Tibial nerve (tissue), 4 donors: Measurements from ENCODE around the gene RALY. TPM values are rescaled to one million over a fixed set of nuclear protein-coding genes. Genes with fewer than 3 reads are reported as not detected.

Source experiments
- DNase-seq, 2 donors: peaks; one replicate each; pipeline ENCODE4 v3.0.0-alpha.2; 2019; ENCODE audit warnings: low spot score in 2 of 2
- H3K27ac ChIP-seq, 4 donors: fragments of 200-600 bp; sonication (generic) in 3 of 4; one replicate each; pipeline ENCODE4 v1.5.1; 2017 to 2019; ENCODE audit warnings: mild to moderate bottlenecking in 1 of 4
- H3K27me3 ChIP-seq, 2 donors: fragments of 200-600 bp; sonication (generic) in 1 of 2; one replicate each; pipeline versions ENCODE4 v1.5.1 to v1.6.0; 2017 to 2019
- H3K36me3 ChIP-seq, 3 donors: fragments of 200-600 bp; sonication (generic); one replicate each; pipeline ENCODE4 v1.5.1; 2018 to 2019
- H3K4me1 ChIP-seq, 4 donors: fragments of 200-600 bp; sonication (generic) in 3 of 4; one replicate each; pipeline ENCODE4 v1.5.1; 2017 to 2019
- H3K4me3 ChIP-seq, 4 donors: fragments of 200-600 bp; sonication (generic) in 3 of 4; one replicate each; pipeline ENCODE4 v1.5.1; 2017 to 2019; ENCODE audit warnings: mild to moderate bottlenecking in 1 of 4, moderate library complexity in 1 of 4
- H3K9me3 ChIP-seq, 4 donors: fragments of 200-600 bp; sonication (generic) in 3 of 4; one replicate each; pipeline ENCODE4 v1.5.1; 2017 to 2019
- CTCF ChIP-seq, 5 experiments: fragments of 200-600 bp in 3 of 5; fragments of 450-650 bp in 2 of 5; sonication (generic) in 3 of 5; IDR thresholded peaks; one replicate each; pipeline ENCODE4 v1.5.1; 2016 to 2019; ENCODE audit warnings: antibody characterized with exemption in 5 of 5, mild to moderate bottlenecking in 3 of 5, moderate library complexity in 2 of 5
- EP300 ChIP-seq, 2 donors: sonication (generic); formaldehyde crosslinking; IDR thresholded peaks; one replicate each; pipeline ENCODE4 v1.6.1; 2017; ENCODE audit warnings: antibody characterized with exemption in 2 of 2, mild to moderate bottlenecking in 1 of 2
- POLR2A ChIP-seq, 2 donors: fragments of 450-650 bp; IDR thresholded peaks; one replicate each; pipeline ENCODE4 v1.6.1; 2017; ENCODE audit warnings: antibody characterized with exemption in 2 of 2, mild to moderate bottlenecking in 2 of 2, moderate library complexity in 2 of 2
- WGBS, 2 donors: methylation state at CpG; one replicate each; pipeline ENCODE4 v1.1.5; 2018; 5-methylcytosine and 5-hydroxymethylcytosine counted together
- total RNA-seq, 4 donors: library from RNA; depleted of rRNA; stranded (reverse); fragments of >200 nt; gene quantifications; one replicate each; pipeline ENCODE4 v1.1.0, GENCODE V29; 2016

The RALY gene
- total RNA-seq, 4 donors from 2014 or later = 69.1 to 107 (median 96.4) TPM

DNA sequence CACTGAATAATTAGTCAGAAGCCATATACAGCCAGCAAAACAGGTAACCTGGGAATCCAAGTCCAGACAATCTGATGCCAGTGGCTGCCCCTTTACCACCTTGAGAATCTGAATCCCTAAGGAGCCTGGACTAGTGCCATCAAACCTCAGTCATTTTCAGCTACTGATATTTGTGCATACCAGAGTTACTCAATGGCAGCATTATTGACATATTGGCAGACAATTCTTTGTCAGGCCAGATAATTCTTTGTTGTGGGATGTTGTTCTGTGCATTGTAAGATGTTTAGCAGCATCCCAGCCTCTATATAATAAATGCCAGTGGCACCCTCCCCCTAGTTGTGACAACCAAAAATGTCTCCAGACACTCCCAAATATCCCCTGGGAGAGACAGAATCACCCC, 121.5 kb downstream of the RALY start:
- no peak for DNase-seq
- Histone ChIP-seq H3K9me3 (no peaks in the 10 kb centered on the region), H3K27ac (no peak overlapping the region), H3K36me3 (no peaks in the 10 kb centered on the region), H3K27me3 (no peaks in the 10 kb centered on the region), H3K4me3 (no peak overlapping the region), H3K4me1 (peaks cover 0 to 10% (median 4%) of the 10 kb centered on the region in 4 donors)
- TF ChIP-seq EP300 (IDR thresholded peaks at IDR 0.05) (no peak), POLR2A (IDR thresholded peaks at IDR 0.05) (no peak), CTCF (IDR thresholded peaks at IDR 0.05) (no peak)

- H3K4me1 ChIP-seq = no peaks in the 10 kb centered on the region
- DNase-seq = no peak
- no peak overlapping the region for H3K4me3 ChIP-seq
- no peak overlapping the region for H3K27ac ChIP-seq
- H3K36me3 ChIP-seq = no peaks in the 10 kb centered on the region
- H3K9me3 ChIP-seq = no peaks in the 10 kb centered on the region
- WGBS, 2 donors = 80 to 95% methylated on average over 2 of the region's 2 CpGs
- H3K27me3 ChIP-seq = no peaks in the 10 kb centered on the region
- no peak for TF ChIP-seq EP300 (IDR thresholded peaks at IDR 0.05)
- no peak for TF ChIP-seq CTCF (IDR thresholded peaks at IDR 0.05)
- no peak for TF ChIP-seq POLR2A (IDR thresholded peaks at IDR 0.05)
Measured at GRCh38 chr20:34120213-34120612, 126.5 kb downstream of the RALY start.

DNA sequence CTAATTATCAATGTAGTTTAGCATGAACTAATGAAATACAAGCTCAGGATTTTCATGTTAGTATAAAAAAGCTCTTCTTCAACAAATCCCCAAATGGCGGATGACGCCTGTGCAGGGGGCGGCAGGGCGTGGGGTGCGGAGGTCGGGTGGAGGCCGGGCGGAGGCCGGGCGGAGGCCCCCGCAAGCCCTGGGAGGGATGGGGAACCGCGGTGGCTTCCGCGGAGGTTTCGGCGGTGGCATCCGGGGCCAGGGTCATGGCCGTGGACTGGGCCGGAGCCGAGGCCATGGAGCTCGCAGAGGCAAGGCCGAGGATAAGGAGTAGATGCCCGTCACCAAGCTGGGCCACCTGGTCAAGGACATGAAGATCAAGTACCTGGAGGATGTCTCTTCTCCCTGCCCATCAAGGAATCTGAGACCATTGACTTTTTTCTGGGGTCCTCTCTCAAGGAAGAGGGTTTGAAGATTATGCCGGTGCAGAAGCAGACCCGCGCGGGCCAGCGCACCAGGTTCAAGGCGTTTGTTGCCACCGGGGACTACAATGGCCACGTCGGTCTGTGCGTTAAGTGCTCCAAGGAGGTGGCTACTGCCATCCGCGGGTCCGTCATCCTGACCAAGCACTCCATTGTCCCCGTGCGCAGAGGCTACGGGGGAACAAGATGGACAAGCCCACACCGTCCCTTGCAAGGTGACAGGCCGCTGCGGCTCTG, 128.7 kb downstream of the RALY start:
- 89 to 91% methylated on average over 43 of the region's 43 CpGs for WGBS, 2 donors

DNA sequence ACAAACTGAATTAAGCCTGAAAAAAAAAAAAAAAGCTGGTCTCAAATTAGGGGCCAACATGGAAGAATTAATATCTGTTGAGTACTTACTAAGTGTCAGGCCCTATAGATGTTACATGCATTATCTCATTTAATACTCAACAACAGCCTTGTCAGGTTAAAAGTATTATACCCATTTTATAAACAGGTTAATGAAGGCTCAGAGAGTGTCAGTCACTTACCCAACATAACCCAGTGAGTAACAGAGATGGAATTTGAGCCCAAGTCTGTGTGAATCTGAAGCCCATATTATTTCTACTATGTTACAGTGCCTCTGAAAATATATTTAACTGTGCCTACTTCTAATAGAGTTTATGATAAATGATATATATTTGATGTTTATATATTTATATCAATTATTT, 129.6 kb downstream of the RALY start:
- no peaks in the 10 kb centered on the region for H3K4me1 ChIP-seq
- TF ChIP-seq POLR2A (IDR thresholded peaks at IDR 0.05) (no peak), CTCF (IDR thresholded peaks at IDR 0.05) (no peak), EP300 (IDR thresholded peaks at IDR 0.05) (no peak)
- no peaks in the 10 kb centered on the region for H3K36me3 ChIP-seq
- H3K9me3 ChIP-seq = no peaks in the 10 kb centered on the region
- H3K4me3 ChIP-seq = no peak overlapping the region
- no peak overlapping the region for H3K27ac ChIP-seq
- no peak for DNase-seq
- H3K27me3 ChIP-seq = no peaks in the 10 kb centered on the region

More for the DNA sequence above, 128.7 kb downstream of the RALY start:
- Histone ChIP-seq H3K4me1 (no peaks in the 10 kb centered on the region), H3K27ac (no peak overlapping the region), H3K27me3 (no peaks in the 10 kb centered on the region), H3K36me3 (no peaks in the 10 kb centered on the region), H3K9me3 (no peaks in the 10 kb centered on the region), H3K4me3 (no peak overlapping the region)
- no peak for TF ChIP-seq POLR2A (IDR thresholded peaks at IDR 0.05)
- no peak for DNase-seq

- H3K9me3 ChIP-seq = no peaks in the 10 kb centered on the region
- no peak overlapping the region for H3K4me3 ChIP-seq
- H3K36me3 ChIP-seq = no peaks in the 10 kb centered on the region
- no peak for DNase-seq
- WGBS, 2 donors = 54 to 57% methylated on average over 2 of the region's 2 CpGs
- H3K27me3 ChIP-seq = no peaks in the 10 kb centered on the region
- no peak overlapping the region for H3K27ac ChIP-seq
- H3K4me1 ChIP-seq = peaks cover 0 to 5% (median 0%) of the 10 kb centered on the region in 4 donors
- TF ChIP-seq POLR2A (IDR thresholded peaks at IDR 0.05) = no peak
Measured at GRCh38 chr20:34124469-34125249, 130.9 kb downstream of the RALY start.

- Histone ChIP-seq H3K36me3 (no peaks in the 10 kb centered on the region), H3K9me3 (no peaks in the 10 kb centered on the region), H3K27me3 (no peaks in the 10 kb centered on the region), H3K4me1 (peaks cover 0 to 6% (median 0%) of the 10 kb centered on the region in 4 donors), H3K4me3 (no peak overlapping the region), H3K27ac (no peak overlapping the region)
- DNase-seq = no peak
- 87% methylated on average over 10 of the region's 10 CpGs for WGBS, 2 donors
- no peak for TF ChIP-seq POLR2A (IDR thresholded peaks at IDR 0.05)
- TF ChIP-seq EP300 (IDR thresholded peaks at IDR 0.05) = no peak
- TF ChIP-seq CTCF (IDR thresholded peaks at IDR 0.05) = no peak
Measured at GRCh38 chr20:34127792-34128191, 134.1 kb downstream of the RALY start.
